HG03439 (cell line): ENCODE data around the gene AKAP10.
"Not testable (repeated sequence)": the region's sequence is repeated elsewhere in the genome, so short reads cannot be mapped to it uniquely, and the experiment has no call there.

Source experiments
- ATAC-seq: cut with Tn5 transposase; IDR thresholded peaks from one replicate; pipeline ENCODE4 v1.9.1; 2021; ENCODE audit warnings: mild to moderate bottlenecking, moderate library complexity; ENCODE audit not compliant: unreplicated experiment

AKAP10 gene

DNA sequence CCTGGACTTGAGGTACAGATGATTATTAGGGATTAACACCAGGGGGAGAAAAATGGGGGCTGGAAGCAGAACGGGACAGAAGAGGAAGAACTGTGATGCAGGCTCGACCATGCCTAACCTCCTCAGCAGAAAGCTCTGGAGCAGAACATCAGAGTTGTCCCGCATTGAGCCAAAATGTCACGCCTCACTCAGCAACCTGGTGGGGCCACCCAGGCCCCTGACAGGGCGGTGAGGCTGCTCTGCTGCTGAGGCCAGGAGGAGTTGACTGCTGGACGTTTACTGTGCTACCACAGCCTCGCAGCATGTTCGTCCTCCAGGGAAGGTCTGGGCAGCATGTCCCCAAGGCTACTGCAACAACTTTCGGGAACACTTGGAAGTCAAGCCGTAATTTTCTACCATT, 103.4 kb downstream of the AKAP10 start:
- no peak for ATAC-seq

DNA sequence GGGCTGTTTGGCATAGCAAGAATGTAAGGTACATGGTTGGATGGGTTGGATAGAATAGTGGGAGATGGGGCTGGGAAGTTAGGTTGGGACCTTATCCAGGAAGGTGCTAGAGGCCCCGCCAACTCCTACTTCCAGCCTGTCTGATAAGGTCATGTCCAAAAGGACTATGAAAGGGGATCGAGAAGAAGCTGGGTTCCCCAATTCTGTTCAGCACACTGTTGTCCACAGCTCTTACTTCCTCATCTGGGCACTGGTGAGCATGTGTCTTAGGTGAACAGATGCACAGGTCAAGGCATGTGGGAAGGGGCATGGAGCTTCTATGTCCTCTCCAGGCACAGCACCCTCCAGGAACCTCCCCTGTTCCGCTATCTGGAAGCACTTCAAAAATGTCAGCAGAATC, 104.3 kb downstream of the AKAP10 start:
- no peak for ATAC-seq

DNA sequence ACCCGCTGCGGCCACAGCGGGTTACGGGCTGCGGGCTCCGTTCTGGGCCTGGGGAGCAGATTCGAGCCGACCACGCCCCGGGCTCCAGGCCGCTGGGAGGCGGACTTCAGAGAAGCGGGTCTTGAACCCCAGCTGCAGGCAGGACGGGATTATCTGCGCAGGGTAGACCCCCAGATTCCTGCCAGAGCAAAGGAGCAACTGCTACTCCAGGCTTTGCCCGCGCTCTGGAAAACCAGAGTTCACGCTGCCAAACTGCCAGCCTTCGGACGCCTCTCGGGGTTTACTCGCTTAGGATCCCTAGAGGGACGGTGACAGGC, 109.6 kb downstream of the AKAP10 start:
- no peak for ATAC-seq

DNA sequence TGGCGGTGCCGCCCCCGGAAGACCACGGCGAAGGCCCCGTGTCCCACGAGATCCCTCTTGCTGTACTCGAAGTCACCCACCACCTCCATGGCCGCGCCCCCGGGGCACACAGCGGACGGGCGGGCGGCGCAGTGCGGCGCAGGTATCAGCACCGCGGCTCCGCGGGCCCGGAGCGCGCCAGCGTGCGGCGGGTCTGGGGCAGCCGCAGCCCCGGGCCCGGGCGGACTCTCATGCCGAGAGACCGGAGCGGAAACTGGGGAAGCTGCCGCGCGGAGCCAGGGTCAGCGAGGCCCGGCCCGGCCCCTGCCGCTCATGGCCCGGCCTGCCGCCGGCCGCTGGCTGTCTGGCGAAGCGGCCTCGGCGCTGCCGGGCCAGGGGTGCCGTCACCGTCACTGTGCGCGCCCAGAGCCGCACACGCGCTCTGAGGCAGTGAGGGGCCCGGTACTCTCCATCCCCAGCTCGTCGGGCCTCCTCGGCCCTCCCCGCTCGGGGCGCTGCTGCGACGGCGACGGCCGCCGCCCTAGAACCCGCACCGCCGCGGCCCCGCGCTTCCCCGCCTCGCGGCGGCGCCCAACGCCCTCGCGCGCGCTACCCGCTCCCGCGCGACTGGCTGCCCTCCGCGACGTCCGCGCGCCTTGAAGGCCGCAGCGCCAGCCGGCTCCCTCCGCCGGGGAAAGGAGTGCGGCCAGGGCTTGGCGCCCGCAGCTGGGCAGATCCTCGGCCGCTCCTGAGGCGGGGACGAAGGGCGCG, 110.1 kb downstream of the AKAP10 start, which contains the start of gene ULK2:
TSS of gene ULK2 (minus strand) at position 608 of the 750 bp plus-strand sequence. CDS start at position 89, 519 bp downstream.
- peak; percentile 51 for ATAC-seq

DNA sequence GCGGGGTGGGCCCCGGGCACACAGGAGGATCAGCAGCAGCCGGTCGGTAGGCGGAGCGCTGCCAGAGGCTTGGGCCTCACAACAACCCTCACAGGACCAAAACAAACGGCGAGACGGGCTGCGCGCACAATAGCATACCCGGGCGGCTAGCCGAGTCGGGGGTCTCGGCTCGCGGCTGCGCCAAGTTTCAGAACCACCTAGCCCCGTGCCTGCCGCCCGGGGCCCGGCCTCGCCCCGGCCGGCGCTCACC, 110.6 kb downstream of the AKAP10 start:
- ATAC-seq: peak; percentile 47

DNA sequence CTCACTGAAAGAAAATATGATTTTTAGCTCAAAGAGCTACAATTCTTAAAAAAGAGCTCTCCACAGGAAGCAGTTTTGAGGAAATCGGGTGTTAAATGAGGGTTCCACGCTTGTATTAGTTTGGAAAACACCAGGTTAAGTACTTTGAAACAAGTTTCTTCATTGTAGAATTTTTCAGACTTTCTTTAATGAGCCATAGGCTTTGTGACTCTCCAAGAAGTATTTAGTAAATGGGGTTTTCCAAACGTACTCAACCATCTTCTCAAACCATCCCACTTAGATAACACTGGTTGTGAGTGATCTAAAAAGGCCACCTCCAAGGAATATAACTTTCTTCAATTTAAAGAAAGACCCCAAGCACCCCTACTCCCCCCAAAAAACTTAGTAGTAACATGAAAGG, 112.6 kb downstream of the AKAP10 start:
- no peak for ATAC-seq

DNA sequence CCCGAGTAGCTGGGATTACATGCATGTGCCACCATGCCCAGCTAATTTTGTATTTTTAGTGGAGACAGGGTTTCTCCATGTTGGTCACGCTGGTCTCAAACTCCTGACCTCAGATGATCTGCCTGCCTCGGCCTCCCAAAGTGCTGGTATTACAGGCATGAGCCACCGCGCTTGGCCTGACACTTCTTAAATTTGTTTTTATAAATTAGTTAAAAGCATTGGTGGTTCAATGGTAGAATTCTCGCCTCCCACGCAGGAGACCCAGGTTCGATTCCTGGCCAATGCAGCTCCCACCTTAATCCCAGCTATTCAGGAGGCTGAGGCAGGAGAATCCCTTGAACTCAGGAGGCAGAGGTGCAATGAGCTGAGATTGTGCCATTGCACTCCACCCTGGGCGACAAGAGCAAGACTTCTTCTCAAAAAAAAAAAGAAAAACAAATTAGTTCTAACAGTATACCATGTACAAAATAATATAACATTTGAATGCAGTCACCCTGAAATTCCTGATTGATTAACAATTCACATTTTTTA, 116.9 kb downstream of the AKAP10 start:
- not testable (repeated sequence) for ATAC-seq

DNA sequence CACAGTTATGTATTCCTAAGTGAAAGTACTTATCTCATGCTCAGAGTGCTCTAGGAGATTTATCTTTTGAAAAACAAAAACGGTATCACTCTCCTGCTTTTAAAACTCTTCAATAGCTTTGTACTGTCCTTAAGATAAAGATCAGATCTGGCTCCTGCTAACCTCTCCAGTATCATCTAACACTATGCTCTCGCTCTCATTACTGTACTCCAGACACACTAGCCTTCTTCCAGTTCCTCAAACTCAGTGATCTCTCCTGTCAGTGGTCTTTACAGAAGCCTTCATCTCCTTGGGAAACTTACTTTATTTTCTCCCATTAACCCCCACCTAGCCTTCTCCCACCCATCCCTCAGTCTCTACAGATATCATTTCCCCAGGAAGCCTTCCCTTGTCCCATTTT, 120.0 kb downstream of the AKAP10 start:
- no peak for ATAC-seq
